ENCODE data around the gene GRIA2. TPM values are rescaled to one million over a fixed set of nuclear protein-coding genes. Genes with fewer than 3 reads are reported as not detected.

The GRIA2 gene
- total and polyA plus RNA-seq, 4 donors, result 0.28 TPM; not detected in 3

- Histone ChIP-seq H3K4me1 (ENCODE audit: control insufficient read depth in 4 of 4, insufficient read depth in 4 of 4, low read length in 3 of 4) (peaks cover 2 to 18% (median 4%) of the 10 kb centered on the region in 4 donors), H3K9me3 (ENCODE audit: control insufficient read depth in 4 of 4, low read length in 3 of 4) (no peaks in the 10 kb centered on the region), H3K9ac (ENCODE audit: low read depth in 1 of 2, low read length in 2 of 2) (no peak overlapping the region), H3K27me3 (ENCODE audit: control insufficient read depth in 4 of 4, insufficient read depth in 4 of 4, low read length in 3 of 4) (peaks cover 0 to 25% (median 16%) of the 10 kb centered on the region in 4 donors), H3K27ac (ENCODE audit: low read depth in 1 of 2, low read length in 2 of 2) (no peak overlapping the region), H3K36me3 (ENCODE audit: control insufficient read depth in 4 of 4, insufficient read depth in 3 of 4, low read depth in 1 of 4, low read length in 3 of 4) (no peaks in the 10 kb centered on the region), H3K4me3 (ENCODE audit: low read depth in 1 of 3, low read length in 3 of 3) (no peak overlapping the region)
- no peak for DNase-seq (ENCODE audit: low spot score)
- no peak for TF ChIP-seq ATF3 (IDR thresholded peaks at IDR 0.05)
- no peak for TF ChIP-seq NR2F2 (IDR thresholded peaks at IDR 0.05)
- TF ChIP-seq YY1 (IDR thresholded peaks at IDR 0.05), result no peak
- no peak for TF ChIP-seq FOXA2 (IDR thresholded peaks at IDR 0.05)
- no peak for TF ChIP-seq HNF4A (conservative IDR thresholded peaks at IDR 0.05)
- no peak for TF ChIP-seq MAX (IDR thresholded peaks at IDR 0.05)
- no peak for TF ChIP-seq RXRA (IDR thresholded peaks at IDR 0.05)
- TF ChIP-seq ZBTB33 (IDR thresholded peaks at IDR 0.05), result no peak
- no peak for TF ChIP-seq EGR1 (IDR thresholded peaks at IDR 0.05; ENCODE audit: low read depth in 2 of 2)
- TF ChIP-seq RAD21 (IDR thresholded peaks at IDR 0.05), result peak; percentile 64 to 69
- TF ChIP-seq SP1 (IDR thresholded peaks at IDR 0.05), result no peak
- TF ChIP-seq CTCF (IDR thresholded peaks at IDR 0.05; ENCODE audit: low read depth, low read length, missing input control), result peak; percentile 46
- TF ChIP-seq REST (IDR thresholded peaks at IDR 0.05), result no peak
- 18% methylated on average over 3 of the region's 3 CpGs for WGBS
These were observed 2.8 kb upstream of the GRIA2 start for GRCh38 chr4:157217708-157218107.

- Histone ChIP-seq H3K36me3 (ENCODE audit: control insufficient read depth in 4 of 4, insufficient read depth in 3 of 4, low read depth in 1 of 4, low read length in 3 of 4) (no peaks in the 10 kb centered on the region), H3K9ac (ENCODE audit: low read depth in 1 of 2, low read length in 2 of 2) (no peak overlapping the region), H3K27me3 (ENCODE audit: control insufficient read depth in 4 of 4, insufficient read depth in 4 of 4, low read length in 3 of 4) (peaks cover 0 to 27% (median 20%) of the 10 kb centered on the region in 4 donors), H3K4me1 (ENCODE audit: control insufficient read depth in 4 of 4, insufficient read depth in 4 of 4, low read length in 3 of 4) (peaks cover 3 to 18% (median 5%) of the 10 kb centered on the region in 4 donors), H3K4me3 (ENCODE audit: low read depth in 1 of 3, low read length in 3 of 3) (peak overlapping the region in 1 of 3 donors; percentile 33), H3K27ac (ENCODE audit: low read depth in 1 of 2, low read length in 2 of 2) (no peak overlapping the region), H3K9me3 (ENCODE audit: control insufficient read depth in 4 of 4, low read length in 3 of 4) (no peaks in the 10 kb centered on the region)
- no peak for DNase-seq (ENCODE audit: low spot score)
- WGBS, result 17% methylated on average over 16 of the region's 16 CpGs
- TF ChIP-seq RAD21 (IDR thresholded peaks at IDR 0.05), result no peak
- no peak for TF ChIP-seq ATF3 (IDR thresholded peaks at IDR 0.05)
- no peak for TF ChIP-seq CTCF (IDR thresholded peaks at IDR 0.05; ENCODE audit: low read depth, low read length, missing input control)
- TF ChIP-seq FOXA2 (IDR thresholded peaks at IDR 0.05), result no peak
- no peak for TF ChIP-seq REST (IDR thresholded peaks at IDR 0.05)
- TF ChIP-seq SP1 (IDR thresholded peaks at IDR 0.05), result no peak
- no peak for TF ChIP-seq HNF4A (conservative IDR thresholded peaks at IDR 0.05)
- TF ChIP-seq FOXA1 (IDR thresholded peaks at IDR 0.05), result no peak
- TF ChIP-seq HNF4G (IDR thresholded peaks at IDR 0.05), result no peak
- TF ChIP-seq YY1 (IDR thresholded peaks at IDR 0.05), result no peak
- no peak for TF ChIP-seq GABPA (IDR thresholded peaks at IDR 0.05 in 1 of 2, conservative IDR thresholded peaks at IDR 0.05 in 1 of 2)
These were observed 687 bp upstream of the GRIA2 start for GRCh38 chr4:157219711-157220370.
